TTC549 (cell line): Measurements from ENCODE around the gene USP17L10.
"Not testable (repeated sequence)": the region's sequence is repeated elsewhere in the genome, so short reads cannot be mapped to it uniquely, and the experiment has no call there.

Experiments
- FAIRE-seq: peaks from 2 replicates; lab custom pipeline; 2012; peaks lifted over from hg19 to GRCh38; lab: Jason Lieb, UNC

USP17L10 gene, protein sequence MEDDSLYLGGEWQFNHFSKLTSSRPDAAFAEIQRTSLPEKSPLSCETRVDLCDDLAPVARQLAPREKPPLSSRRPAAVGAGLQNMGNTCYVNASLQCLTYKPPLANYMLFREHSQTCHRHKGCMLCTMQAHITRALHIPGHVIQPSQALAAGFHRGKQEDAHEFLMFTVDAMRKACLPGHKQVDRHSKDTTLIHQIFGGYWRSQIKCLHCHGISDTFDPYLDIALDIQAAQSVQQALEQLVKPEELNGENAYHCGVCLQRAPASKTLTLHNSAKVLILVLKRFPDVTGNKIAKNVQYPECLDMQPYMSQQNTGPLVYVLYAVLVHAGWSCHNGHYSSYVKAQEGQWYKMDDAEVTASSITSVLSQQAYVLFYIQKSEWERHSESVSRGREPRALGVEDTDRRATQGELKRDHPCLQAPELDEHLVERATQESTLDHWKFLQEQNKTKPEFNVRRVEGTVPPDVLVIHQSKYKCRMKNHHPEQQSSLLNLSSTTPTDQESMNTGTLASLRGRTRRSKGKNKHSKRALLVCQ

GRCh38 chr4:9210357-9210756 is at the start of gene USP17L10:
Gene USP17L10, plus strand, starts transcription at chr4:9210657. Its CDS starts 0 bp downstream, at chr4:9210657.
- not testable (repeated sequence) for FAIRE-seq

DNA sequence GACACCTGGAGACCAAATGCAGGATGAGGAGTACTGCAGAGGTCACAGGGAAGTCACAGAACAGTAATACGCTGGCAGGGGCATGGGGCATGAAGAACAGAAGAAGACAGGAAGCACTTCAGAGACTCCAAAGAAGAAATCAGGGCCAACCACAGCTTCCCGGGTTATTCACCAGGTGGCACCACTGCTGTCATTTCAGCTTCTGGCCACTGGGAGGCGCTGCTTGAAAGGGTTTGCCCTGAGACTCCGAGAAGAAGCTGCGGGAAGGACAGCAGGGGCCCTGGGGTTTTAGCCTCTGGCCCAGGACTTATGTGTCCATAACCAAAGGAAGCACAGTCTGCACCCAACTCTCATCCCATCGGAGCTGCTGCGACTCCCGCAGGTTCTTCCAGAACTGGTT is 44.5 kb upstream of the USP17L10 start:
- FAIRE-seq, result not testable (repeated sequence)

DNA sequence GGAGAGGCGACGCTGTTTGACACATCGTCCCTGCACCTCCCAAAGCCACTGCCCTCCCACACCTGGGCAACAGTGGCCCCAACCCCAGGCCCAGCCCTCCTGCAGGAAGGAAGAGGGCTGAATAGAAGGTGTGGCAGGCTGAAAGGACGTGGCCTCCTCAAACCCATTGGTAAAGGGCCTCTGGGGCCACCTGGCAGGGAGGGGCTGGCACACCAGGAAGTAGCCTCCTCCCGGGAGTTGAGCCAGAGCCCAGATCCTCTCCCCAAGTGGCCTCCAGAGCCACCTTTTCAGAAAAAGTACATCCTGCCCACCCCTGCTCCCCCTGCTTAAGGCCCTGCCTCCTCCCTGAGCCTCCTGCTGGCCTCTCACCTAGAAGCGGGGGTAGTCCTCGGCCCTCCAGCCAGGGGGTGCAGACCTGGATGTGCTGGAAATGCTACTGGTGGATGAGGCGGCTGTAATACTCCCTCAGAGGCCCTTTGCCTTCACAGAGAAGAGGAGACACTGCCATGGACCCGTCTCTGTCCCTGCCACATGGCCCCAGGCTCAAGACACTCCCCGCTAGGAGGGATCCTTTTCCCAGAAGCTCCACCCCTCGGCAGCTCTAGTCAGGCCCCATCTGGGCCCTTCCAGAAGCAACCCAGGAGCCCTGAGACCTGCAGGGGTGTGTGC is 40.5 kb upstream of the USP17L10 start, which contains the start of gene FAM90A26:
FAM90A26 (plus strand) TSS at position 619 of the 669 bp plus-strand sequence. CDS start 2,764 bp downstream, outside the sequence.
- not testable (repeated sequence) for FAIRE-seq

GRCh38 chr4:9214701-9215100 is 4.2 kb downstream of the USP17L10 start:
- FAIRE-seq, result not testable (repeated sequence)

DNA sequence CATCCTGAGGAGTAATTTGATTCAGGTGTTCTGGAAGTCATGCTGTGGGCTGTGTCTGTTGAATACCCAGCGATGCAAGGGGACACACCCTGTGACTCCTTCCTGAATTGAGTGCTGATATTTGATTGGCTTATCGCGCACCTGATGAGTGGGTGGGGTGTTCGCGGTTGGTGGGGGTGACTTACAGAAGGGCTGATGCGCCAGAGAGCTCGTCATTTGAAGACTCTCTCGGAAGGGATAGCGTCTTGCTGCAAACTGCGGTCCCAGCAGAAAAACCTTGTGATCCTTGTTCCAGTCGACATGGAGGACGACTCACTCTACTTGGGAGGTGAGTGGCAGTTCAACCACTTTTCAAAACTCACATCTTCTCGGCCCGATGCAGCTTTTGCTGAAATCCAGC is 4.6 kb downstream of the USP17L10 start, which contains the start of gene USP17L11:
USP17L11 (plus strand) TSS at position 301 of the 400 bp plus-strand sequence; CDS start at position 301, 0 bp downstream.
- not testable (repeated sequence) for FAIRE-seq

DNA sequence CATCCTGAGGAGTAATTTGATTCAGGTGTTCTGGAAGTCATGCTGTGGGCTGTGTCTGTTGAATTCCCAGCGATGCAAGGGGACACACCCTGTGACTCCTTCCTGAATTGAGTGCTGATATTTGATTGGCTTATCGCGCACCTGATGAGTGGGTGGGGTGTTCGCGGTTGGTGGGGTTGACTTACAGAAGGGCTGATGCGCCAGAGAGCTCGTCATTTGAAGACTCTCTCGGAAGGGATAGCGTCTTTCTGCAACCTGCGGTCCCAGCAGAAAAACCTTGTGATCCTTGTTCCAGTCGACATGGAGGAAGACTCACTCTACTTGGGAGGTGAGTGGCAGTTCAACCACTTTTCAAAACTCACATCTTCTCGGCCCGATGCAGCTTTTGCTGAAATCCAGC is 9.4 kb downstream of the USP17L10 start, which contains the start of gene USP17L12:
USP17L12 (plus strand) TSS at position 301 of the 400 bp plus-strand sequence; CDS start at position 301, 0 bp downstream.
- FAIRE-seq, result not testable (repeated sequence)

GRCh38 chr4:9224596-9224995 is 14.1 kb downstream of the USP17L10 start, which contains the start of gene USP17L13:
Gene USP17L13, plus strand, starts transcription at chr4:9224896. Its CDS starts 0 bp downstream, at chr4:9224896.
- FAIRE-seq, result not testable (repeated sequence)

- FAIRE-seq, result not testable (repeated sequence)
Measured at GRCh38 chr4:9230249-9230648, 19.8 kb downstream of the USP17L10 start.

GRCh38 chr4:9234085-9234484 is 23.6 kb downstream of the USP17L10 start, which contains the start of gene USP17L15:
Gene USP17L15, plus strand, starts transcription at chr4:9234385. Its CDS starts 0 bp downstream, at chr4:9234385.
- FAIRE-seq, result not testable (repeated sequence)

- not testable (repeated sequence) for FAIRE-seq
Measured at GRCh38 chr4:9238461-9238860, 28.0 kb downstream of the USP17L10 start.

GRCh38 chr4:9243579-9243978 is 33.1 kb downstream of the USP17L10 start, which contains the start of gene USP17L17:
Gene USP17L17, plus strand, starts transcription at chr4:9243879. Its CDS starts 0 bp downstream, at chr4:9243879.
- FAIRE-seq, result not testable (repeated sequence)

GRCh38 chr4:9247953-9248680 is 37.7 kb downstream of the USP17L10 start, which contains the start of gene USP17L18:
Gene USP17L18, plus strand, starts transcription at chr4:9248630. Its CDS starts 0 bp downstream, at chr4:9248630.
- FAIRE-seq, result not testable (repeated sequence)

- not testable (repeated sequence) for FAIRE-seq
Measured at GRCh38 chr4:9253078-9253477, 42.6 kb downstream of the USP17L10 start, which contains the start of gene USP17L19. Gene USP17L19, plus strand, starts transcription at chr4:9253378. Its CDS starts 0 bp downstream, at chr4:9253378.

DNA sequence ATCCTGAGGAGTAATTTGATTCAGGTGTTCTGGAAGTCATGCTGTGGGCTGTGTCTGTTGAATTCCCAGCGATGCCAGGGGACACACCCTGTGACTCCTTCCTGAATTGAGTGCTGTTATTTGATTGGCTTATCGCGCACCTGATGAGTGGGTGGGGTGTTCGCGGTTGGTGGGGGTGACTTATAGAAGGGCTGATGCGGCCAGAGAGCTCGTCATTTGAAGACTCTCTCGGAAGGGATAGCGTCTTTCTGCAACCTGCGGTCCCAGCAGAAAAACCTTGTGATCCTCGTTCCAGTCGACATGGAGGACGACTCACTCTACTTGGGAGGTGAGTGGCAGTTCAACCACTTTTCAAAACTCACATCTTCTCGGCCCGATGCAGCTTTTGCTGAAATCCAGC is 47.4 kb downstream of the USP17L10 start, which contains the start of gene USP17L20:
USP17L20 (plus strand) TSS at position 301 of the 400 bp plus-strand sequence; CDS start at position 301, 0 bp downstream.
- FAIRE-seq, result not testable (repeated sequence)
